Activated effector memory CD4-positive, alpha-beta T cell treated with anti-CD3 and anti-CD28 coated beads, Interleukin-2, amount 50 U/mL, for 16 hours (primary cell): ENCODE data around the gene CADPS.

Experiments
- DNase-seq: peaks from one replicate; pipeline ENCODE4 v3.0.0-alpha.2; 2020

Gene CADPS

GRCh38 chr3:62368705-62369475 lies 506.3 kb downstream of the CADPS start:
- DNase-seq: no peak

GRCh38 chr3:62368290-62368704 lies 506.9 kb downstream of the CADPS start:
- no peak for DNase-seq

GRCh38 chr3:62367763-62368195 lies 507.4 kb downstream of the CADPS start:
- DNase-seq: no peak

GRCh38 chr3:62366126-62366484 lies 509.1 kb downstream of the CADPS start:
- DNase-seq: no peak

- no peak for DNase-seq
These were observed 509.7 kb downstream of the CADPS start for GRCh38 chr3:62365391-62366125.

- no peak for DNase-seq
These were observed 511.0 kb downstream of the CADPS start for GRCh38 chr3:62364191-62364590.

GRCh38 chr3:62363275-62363674 lies 511.9 kb downstream of the CADPS start:
- no peak for DNase-seq

GRCh38 chr3:62361824-62362223 lies 513.4 kb downstream of the CADPS start:
- DNase-seq: no peak

- no peak for DNase-seq
These were observed 514.0 kb downstream of the CADPS start for GRCh38 chr3:62361261-62361660.

- no peak for DNase-seq
These were observed 515.7 kb downstream of the CADPS start for GRCh38 chr3:62359531-62359930.

GRCh38 chr3:62356356-62356755 lies 518.9 kb downstream of the CADPS start:
- DNase-seq: no peak

- DNase-seq: no peak
These were observed 519.5 kb downstream of the CADPS start for GRCh38 chr3:62355703-62356102.
